ENCODE measurements around the gene SNRNP27. TPM values are rescaled to one million over a fixed set of nuclear protein-coding genes. Genes with fewer than 3 reads are reported as not detected.

SNRNP27 gene
- total RNA-seq, 1 donor from 2014 or later: 84.1 TPM

DNA sequence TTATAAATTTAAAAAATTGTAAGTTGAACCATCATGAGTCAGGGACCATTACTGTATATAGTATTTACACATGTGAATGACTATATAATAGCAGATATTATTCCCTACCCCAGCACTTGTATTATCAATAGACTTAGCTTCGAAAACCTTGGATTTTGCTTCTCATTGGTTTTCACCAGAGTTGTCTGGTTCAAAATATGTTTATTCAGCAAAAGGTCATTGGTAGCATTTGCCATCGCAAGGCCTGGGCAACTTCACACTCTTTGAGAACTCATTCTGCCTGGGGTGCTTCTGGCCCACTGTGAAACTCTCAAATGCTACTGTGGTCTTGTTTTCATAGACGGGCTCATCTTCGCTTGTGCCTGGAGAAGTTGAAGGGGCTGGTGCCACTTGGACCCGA, 41.3 kb downstream of the SNRNP27 start:
- DNase-seq (ENCODE audit: low read depth): no peak
- H3K36me3 ChIP-seq (ENCODE audit: control insufficient read depth, insufficient read depth, low read length): peaks cover 6% of the 10 kb centered on the region
- H3K4me3 ChIP-seq (ENCODE audit: low read depth, low read length): no peak overlapping the region
- no peaks in the 10 kb centered on the region for H3K27me3 ChIP-seq (ENCODE audit: control insufficient read depth, insufficient read depth, low read length)
- TF ChIP-seq, protein P1, sequence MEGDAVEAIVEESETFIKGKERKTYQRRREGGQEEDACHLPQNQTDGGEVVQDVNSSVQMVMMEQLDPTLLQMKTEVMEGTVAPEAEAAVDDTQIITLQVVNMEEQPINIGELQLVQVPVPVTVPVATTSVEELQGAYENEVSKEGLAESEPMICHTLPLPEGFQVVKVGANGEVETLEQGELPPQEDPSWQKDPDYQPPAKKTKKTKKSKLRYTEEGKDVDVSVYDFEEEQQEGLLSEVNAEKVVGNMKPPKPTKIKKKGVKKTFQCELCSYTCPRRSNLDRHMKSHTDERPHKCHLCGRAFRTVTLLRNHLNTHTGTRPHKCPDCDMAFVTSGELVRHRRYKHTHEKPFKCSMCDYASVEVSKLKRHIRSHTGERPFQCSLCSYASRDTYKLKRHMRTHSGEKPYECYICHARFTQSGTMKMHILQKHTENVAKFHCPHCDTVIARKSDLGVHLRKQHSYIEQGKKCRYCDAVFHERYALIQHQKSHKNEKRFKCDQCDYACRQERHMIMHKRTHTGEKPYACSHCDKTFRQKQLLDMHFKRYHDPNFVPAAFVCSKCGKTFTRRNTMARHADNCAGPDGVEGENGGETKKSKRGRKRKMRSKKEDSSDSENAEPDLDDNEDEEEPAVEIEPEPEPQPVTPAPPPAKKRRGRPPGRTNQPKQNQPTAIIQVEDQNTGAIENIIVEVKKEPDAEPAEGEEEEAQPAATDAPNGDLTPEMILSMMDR (IDR thresholded peaks at IDR 0.05; ENCODE audit: insufficient read depth, low read length, poor library complexity, severe bottlenecking): no peak

DNA sequence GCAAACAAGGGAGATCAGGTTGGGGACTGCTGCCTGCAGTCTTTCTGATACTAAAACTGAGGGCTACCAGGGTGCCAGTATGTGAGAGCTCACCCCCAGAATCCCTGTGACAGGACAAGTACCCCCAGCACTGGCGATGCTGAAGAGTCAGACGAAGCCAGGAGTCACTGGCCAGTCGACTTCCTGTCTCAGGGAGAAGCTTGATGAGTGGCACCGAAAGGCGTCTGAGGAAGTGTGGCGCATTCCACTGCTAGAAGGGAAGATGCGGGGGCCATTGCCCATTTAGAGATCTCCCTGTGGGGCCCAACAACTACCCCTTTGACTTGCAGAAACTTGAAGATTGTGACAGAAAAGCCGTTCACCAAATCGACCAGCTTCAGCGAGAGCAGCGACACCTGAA, 43.1 kb downstream of the SNRNP27 start:
- no peak overlapping the region for H3K4me3 ChIP-seq (ENCODE audit: low read depth, low read length)
- no peak for DNase-seq (ENCODE audit: low read depth)
- no peaks in the 10 kb centered on the region for H3K27me3 ChIP-seq (ENCODE audit: control insufficient read depth, insufficient read depth, low read length)
- H3K36me3 ChIP-seq (ENCODE audit: control insufficient read depth, insufficient read depth, low read length): peaks cover 6% of the 10 kb centered on the region
- TF ChIP-seq, protein P1 (IDR thresholded peaks at IDR 0.05; ENCODE audit: insufficient read depth, low read length, poor library complexity, severe bottlenecking): no peak

DNA sequence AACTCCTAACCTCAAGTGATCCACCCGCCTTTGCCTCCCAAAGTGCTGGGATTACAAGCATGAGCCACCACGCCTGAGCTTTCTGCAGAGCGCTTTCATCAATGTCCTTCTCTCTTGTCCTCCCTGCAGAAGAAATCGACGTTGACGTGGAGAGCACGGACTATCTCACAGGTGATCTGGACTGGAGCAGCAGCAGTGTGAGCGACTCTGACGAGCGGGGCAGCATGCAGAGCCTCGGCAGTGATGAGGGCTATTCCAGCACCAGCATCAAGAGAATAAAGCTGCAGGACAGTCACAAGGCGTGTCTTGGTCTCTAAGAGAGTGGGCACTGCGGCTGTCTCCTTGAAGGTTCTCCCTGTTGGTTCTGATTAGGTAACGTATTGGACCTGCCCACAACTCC, 44.2 kb downstream of the SNRNP27 start:
- DNase-seq (ENCODE audit: low read depth): no peak
- H3K36me3 ChIP-seq (ENCODE audit: control insufficient read depth, insufficient read depth, low read length): peaks cover 6% of the 10 kb centered on the region
- TF ChIP-seq, protein P1 (IDR thresholded peaks at IDR 0.05; ENCODE audit: insufficient read depth, low read length, poor library complexity, severe bottlenecking): no peak
- no peaks in the 10 kb centered on the region for H3K27me3 ChIP-seq (ENCODE audit: control insufficient read depth, insufficient read depth, low read length)
- no peak overlapping the region for H3K4me3 ChIP-seq (ENCODE audit: low read depth, low read length)

DNA sequence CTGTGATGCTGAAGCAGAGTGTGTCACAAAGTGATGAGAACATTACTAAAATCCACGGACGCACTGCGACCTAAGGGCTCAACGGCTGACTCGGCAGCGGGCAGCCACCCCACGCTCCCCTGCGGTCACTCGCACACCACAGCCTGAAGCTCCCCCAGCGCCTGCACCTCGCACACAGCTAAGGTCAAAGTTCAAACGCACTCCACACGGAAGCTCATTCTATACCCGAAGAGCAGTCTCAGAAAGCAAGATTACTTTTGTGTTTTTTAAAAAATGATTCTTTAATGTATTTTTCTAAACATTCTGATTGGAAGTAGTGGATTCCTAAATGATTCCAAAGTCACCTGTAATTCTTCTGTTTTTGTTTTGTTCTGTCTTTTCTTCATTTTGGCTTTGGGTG, 46.0 kb downstream of the SNRNP27 start:
- no peak overlapping the region for H3K4me3 ChIP-seq (ENCODE audit: low read depth, low read length)
- H3K36me3 ChIP-seq (ENCODE audit: control insufficient read depth, insufficient read depth, low read length): peaks cover 6% of the 10 kb centered on the region
- no peaks in the 10 kb centered on the region for H3K27me3 ChIP-seq (ENCODE audit: control insufficient read depth, insufficient read depth, low read length)
- TF ChIP-seq, protein P1 (IDR thresholded peaks at IDR 0.05; ENCODE audit: insufficient read depth, low read length, poor library complexity, severe bottlenecking): no peak
- DNase-seq (ENCODE audit: low read depth): no peak

DNA sequence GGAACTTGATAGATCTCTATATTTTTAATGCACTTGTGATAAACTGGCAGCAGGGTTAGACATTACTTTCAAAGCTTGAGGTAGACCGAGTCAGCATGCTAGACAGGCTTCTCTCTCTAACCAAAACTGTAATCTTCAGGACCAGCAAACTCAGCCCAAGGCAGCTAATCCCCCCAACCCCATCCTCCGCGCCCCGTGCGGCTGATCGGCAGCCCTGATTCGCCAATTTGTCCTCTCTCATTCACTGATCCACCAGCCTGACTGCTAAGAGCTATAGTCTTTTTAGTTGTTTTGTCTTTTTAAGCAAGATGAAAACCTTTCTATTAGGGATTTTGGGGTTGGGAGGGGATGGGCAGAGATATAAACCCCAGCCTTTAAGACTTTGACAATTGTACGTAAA, 46.9 kb downstream of the SNRNP27 start:
- H3K36me3 ChIP-seq (ENCODE audit: control insufficient read depth, insufficient read depth, low read length): peaks cover 6% of the 10 kb centered on the region
- TF ChIP-seq, protein P1 (IDR thresholded peaks at IDR 0.05; ENCODE audit: insufficient read depth, low read length, poor library complexity, severe bottlenecking): no peak
- no peak for DNase-seq (ENCODE audit: low read depth)
- H3K27me3 ChIP-seq (ENCODE audit: control insufficient read depth, insufficient read depth, low read length): no peaks in the 10 kb centered on the region
- H3K4me3 ChIP-seq (ENCODE audit: low read depth, low read length): no peak overlapping the region

DNA sequence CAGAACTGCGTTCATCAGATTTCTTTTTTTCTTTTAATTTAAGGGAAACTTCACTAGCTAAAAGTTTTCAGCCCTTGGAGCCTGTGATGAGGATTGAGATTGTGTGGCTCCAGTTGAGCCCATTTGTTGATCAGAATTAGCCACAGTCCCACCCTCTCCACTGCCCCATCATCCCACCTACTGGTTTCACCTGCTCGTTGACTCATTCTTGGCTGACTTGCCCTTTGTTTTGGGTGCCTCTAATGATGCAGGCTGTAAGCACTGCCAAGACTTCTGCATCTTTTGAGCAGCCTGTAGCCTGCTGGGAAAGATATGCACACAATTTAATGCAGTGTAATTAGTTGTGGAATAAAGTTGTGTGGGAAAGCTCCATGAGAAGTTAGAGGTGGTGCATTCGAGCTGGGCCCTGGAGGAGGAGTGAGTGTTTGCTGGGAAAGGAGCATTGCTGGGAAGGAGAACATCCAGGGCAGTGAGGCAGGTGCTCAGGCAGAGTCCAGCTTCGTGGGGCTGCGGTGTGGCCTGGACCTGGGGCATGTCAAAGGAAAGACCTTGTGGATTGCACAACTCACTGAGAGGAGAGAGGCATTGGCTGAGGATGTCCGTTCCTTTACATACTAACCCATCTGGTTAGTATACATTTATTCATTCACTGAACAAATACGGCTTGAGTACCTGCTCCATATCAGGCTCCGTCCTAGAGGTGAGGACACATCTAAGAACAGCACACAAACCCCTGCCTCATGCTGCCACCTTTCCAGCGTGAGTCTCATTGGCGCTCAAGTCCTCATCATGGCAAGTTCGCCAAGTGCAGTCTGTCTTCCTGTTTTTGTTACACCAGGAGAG, 49.5 kb downstream of the SNRNP27 start:
- Histone ChIP-seq H3K27me3 (ENCODE audit: control insufficient read depth, insufficient read depth, low read length) (no peaks in the 10 kb centered on the region), H3K4me3 (ENCODE audit: low read depth, low read length) (no peak overlapping the region), H3K36me3 (ENCODE audit: control insufficient read depth, insufficient read depth, low read length) (peaks cover 1% of the 10 kb centered on the region)
- no peak for DNase-seq (ENCODE audit: low read depth)
- TF ChIP-seq, protein P1 (IDR thresholded peaks at IDR 0.05; ENCODE audit: insufficient read depth, low read length, poor library complexity, severe bottlenecking): no peak

Measured in kidney epithelial cell (primary cell).